Ecto neural progenitor cell (in vitro differentiated cells): Measurements from ENCODE around the gene DEPDC5.
A peak's percentile ranks its signal among the peaks of the same experiment; 100 is the strongest.

Experiments used
- DNase-seq: peaks from one replicate; pipeline ENCODE4 v3.0.0-alpha.2; 2018; ENCODE audit warnings: low spot score

Gene DEPDC5

DNA sequence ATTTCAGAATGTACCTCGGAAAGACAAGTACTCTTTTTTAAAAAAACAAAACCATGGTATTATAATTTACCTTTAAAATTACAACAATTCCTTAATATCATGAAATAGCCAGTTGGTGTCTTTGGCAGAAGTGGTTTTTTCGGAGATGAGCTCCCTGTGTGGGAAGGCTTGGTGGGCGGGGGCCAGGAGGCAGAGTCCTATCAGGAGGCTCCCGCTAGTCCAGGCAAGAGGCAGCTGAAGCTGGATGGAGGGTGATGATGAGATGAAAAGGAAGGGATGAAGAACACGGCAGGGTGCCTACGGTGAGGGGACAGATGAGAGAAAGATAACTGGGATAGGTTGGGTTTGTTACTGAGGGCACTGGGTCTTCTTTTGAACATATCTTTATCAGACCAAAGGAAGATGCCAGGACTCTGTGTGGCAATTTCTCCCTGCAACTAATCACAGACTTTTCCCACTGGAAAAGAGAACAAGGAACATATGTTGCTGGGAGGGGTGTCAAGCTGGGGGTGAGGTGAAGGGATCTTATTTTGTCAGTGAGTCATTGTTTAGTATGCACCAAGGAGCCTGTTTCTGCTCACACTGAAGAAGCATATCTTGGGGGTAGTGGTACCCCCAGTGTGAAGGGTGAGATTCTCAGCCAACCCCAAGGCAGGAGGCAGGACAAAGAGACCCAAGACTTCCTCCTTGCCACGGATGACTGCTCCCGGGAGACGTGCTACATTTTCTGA is 99.0 kb downstream of the DEPDC5 start:
- DNase-seq, result no peak

DNA sequence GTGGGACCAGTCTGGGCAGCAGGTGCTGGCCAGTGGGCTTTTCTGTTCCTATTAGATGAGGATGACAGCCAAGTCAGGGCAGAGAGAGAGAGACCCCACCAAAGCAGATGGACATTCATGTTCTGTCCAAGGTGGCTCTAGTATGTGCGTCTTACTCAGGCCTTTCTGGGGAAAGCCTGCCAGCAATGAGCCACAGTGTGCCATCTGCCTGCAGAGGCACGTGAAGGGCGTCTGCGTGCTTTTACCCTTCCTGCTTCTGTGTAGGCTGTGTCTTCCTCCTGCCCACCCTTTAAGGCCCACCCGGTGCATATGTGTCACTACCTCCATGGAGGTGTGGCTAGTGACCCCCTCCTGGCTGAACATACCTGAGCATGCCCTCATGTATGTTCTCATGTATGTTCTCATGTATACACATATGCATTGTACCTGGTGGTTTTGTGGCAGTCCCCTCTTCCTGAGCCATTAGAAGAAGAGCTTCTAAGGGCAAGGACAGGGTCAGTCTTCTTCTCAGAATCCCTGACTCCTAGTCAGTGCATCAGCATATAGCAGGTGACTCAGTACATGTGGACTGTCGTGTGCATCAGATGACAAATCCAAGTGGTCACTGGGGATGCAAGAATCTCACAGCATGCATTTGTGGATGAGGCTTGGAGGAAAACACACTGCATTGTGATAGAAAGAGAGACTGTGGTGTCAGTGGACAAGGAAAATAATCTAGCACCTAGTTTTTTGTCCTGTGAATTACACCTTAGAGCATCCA is 100.1 kb downstream of the DEPDC5 start:
- DNase-seq, result no peak

- peak; percentile 80 for DNase-seq
Observed at GRCh38 chr22:31857247-31857646, 103.4 kb downstream of the DEPDC5 start.

- no peak for DNase-seq
Observed at GRCh38 chr22:31861226-31861840, 107.5 kb downstream of the DEPDC5 start.

GRCh38 chr22:31866918-31867317 is 113.1 kb downstream of the DEPDC5 start:
- no peak for DNase-seq

GRCh38 chr22:31867386-31868153 is 113.8 kb downstream of the DEPDC5 start:
- DNase-seq, result no peak

DNA sequence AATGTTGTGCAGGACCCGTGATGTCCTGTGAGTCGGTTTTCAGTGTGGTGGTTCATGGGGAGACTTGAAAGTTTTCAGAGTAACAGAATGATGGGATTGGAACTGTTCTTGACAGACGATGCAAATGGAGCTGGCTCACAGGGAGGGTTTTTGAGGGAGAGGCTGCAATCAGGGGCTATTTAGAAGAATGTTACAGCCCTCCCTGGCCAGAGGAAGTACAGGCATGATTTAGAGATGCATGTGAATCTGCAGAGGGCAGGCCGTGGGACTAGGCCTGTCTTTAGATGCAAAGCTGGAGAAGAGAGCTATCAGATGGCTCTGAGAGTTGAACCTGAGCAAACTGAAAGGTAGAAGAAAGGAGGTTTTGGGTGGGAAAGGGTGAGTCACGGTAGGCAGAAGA is 115.9 kb downstream of the DEPDC5 start:
- no peak for DNase-seq

DNA sequence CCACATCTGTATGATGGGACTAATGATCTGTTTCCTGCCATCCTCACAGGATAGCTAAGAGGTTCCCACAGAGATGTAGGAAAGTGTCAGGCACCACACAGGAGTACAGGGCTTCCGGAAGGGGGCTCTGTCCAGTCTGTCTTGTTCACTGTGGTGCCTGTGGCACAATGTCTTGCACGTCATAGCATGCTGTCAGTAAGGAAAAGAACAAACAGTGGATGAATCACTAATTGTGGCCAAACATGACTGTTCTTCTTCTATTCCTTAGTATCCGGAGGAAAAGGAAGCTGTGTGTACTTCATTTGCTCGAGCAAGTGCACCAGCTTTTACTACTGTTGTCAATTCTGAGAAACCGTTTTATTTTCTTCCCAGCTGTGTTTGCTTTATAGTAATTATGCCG is 117.1 kb downstream of the DEPDC5 start:
- DNase-seq, result no peak

DNA sequence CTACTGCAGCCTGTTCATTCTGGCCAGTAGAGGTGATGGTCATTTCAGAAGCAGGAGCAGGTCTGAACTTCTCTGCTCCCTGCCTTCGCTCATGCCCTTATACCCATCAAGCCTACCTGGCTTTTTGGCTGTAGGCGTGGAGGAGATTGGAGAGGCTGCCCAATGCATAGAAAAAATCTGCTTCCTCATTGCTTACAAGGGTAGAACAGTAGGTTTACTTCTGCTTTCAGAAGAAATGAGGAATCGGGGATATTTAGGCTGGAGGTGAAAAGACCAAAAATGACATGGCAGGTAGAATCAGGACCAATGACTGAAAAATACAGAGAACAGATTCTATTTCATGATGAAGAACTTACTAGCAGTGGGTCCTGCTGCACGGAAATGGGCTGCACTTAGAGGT is 117.7 kb downstream of the DEPDC5 start:
- no peak for DNase-seq

- DNase-seq, result no peak
Observed at GRCh38 chr22:31872209-31872608, 118.4 kb downstream of the DEPDC5 start.

GRCh38 chr22:31874821-31875220 is 121.0 kb downstream of the DEPDC5 start:
- no peak for DNase-seq

DNA sequence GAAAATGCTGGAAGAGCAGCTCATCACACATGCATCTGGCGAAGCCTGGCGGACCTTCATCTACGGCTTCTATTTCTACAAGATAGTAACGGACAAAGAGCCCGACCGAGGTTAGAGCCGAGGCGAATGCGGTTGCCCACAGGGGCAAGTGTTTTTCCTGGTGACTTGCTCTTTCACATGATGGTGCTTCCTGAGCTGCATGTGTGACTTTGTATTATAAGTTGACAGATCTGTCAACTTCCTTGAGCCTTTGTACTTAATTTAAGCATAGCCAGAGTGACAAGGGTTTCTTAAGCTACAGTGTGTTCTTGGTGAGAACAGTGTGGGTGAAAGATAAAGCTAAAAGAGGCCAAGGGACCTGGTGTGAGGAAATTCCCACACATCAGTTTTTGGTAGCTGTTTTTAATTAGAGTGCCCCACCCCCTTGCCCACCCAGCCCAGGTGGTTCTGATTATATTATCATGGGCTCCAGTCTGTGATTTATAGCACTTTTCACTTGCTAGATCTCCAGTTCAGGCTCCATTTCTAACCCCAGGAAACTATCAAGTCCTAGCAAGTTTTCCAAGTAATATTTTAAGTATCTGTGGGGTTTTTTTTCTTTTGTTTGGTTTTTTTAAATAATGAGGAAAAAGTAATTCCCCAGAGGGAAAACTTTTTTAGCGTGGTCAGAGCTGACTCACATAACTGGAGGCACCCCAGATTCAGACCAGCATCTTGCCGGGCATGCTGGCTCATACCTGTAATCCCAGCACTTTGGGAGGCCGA is 122.5 kb downstream of the DEPDC5 start:
- DNase-seq, result no peak

DNA sequence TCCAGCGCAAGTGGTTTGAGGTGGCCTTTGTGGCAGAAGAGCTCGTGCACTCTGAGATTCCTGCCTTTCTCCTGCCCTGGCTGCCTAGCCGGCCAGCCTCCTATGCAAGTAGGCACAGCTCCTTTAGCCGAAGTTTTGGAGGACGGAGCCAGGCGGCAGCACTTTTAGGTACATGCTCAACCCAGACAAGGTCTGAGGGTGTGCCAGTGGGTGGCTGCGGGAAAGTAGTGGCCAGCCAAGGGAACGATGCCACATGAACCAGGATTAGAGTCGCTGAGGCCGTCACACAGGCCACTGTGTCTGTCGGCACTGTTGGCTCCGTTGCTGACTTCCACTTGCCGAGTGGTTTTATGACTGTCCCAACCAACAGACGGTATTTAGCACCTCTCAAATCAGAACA is 125.8 kb downstream of the DEPDC5 start:
- no peak for DNase-seq

- no peak for DNase-seq
Observed at GRCh38 chr22:31881200-31881599, 127.4 kb downstream of the DEPDC5 start.

DNA sequence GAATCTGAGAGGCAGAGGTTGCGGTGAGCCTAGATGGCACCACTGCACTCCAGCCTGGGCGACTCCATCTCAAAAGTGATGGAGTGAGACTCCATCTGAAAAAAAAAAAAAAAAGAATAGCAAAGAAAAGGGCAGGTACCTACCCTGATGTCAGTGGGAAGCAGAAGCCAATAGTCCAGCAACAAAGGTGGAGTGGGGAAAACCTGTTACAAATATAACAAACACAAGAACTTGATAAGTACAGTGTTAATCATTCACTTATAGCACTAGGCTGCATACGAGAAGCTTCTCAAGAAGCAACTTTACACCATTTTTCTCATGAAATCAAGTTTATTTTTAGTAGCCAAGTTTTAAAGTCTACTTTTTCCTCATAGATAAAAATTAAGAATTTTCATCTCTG is 128.0 kb downstream of the DEPDC5 start:
- no peak for DNase-seq

GRCh38 chr22:31882971-31883370 is 129.2 kb downstream of the DEPDC5 start:
- no peak for DNase-seq

GRCh38 chr22:31883989-31884388 is 130.2 kb downstream of the DEPDC5 start:
- DNase-seq, result no peak

DNA sequence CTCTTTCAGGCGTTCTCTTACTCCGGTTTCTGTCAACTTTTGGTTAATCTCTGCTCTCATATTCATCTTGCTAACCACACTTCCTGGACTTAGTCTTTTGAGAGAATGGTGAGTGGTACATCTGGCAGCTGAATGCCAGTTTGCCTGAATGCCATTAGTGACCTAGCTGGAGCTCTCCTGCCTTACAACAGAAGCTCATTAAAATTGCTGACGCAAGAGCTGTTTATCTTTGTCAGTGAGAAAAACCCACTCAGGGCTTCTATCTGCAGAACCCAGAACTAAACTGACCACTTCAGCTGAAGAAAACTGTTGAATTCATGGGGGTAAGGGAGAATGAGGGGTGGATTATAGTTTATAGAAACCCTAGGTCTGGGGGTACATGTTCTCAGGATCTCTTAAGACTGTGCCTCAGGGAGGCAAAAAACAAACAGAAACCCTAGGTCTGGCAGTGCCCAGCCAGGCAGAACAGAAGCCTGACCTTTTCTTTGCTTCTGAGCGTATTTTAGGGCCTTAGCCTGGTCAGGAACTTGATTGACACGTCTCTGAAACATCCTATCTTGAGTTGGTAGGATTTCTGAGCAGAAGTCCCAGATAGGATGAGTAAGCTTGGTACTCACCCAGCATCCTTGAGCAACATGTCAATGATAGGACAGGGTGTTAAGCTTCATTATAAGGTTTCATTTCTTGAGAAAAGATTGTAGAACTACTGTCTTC is 137.7 kb downstream of the DEPDC5 start:
- DNase-seq, result no peak

GRCh38 chr22:31892080-31892433 is 138.2 kb downstream of the DEPDC5 start:
- no peak for DNase-seq

DNA sequence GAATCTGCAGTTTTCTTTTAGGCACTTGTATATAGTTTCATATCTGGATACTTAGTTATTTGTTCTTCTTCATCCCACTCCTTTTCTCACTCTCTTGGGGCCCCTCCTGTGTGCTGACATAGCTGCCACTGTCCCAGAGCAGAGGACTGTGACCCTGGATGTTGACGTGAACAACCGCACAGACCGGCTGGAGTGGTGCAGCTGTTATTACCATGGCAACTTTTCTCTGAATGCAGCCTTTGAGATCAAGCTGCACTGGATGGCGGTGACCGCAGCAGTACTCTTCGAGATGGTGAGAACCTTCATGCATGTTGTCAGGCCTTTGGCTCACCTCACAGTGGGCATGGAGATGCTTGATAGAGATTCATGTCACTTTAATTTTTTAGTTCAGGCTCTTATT is 139.6 kb downstream of the DEPDC5 start:
- DNase-seq, result no peak
